CD4-positive, alpha-beta T cell treated with Interleukin-21 for 1 hour (primary cell): Measurements from ENCODE around the gene DMD.
"Not testable (repeated sequence)": the region's sequence is repeated elsewhere in the genome, so short reads cannot be mapped to it uniquely, and the experiment has no call there.

ENCODE experiments used
- DNase-seq: peaks from one replicate; pipeline ENCODE4 v3.0.0-alpha.2; 2020

Gene DMD

DNA sequence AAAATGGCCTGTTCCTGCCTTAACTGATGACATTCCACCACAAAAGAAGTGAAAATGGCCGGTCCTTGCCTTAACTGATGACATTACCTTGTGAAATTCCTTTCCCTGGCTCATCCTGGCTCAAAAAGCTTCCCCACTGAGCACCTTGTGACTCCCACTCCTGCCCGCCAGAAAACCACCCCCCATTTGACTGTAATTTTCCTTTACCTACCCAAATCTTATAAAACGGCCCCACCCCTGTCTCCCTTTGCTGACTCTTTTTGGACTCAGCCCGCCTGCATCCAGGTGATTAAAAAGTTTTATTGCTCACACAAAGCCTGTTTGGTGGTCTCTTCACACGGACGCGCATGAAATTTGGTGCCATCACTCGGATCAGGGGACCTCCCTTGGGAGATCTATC, 1833.5 kb downstream of the DMD start:
- DNase-seq = not testable (repeated sequence)

DNA sequence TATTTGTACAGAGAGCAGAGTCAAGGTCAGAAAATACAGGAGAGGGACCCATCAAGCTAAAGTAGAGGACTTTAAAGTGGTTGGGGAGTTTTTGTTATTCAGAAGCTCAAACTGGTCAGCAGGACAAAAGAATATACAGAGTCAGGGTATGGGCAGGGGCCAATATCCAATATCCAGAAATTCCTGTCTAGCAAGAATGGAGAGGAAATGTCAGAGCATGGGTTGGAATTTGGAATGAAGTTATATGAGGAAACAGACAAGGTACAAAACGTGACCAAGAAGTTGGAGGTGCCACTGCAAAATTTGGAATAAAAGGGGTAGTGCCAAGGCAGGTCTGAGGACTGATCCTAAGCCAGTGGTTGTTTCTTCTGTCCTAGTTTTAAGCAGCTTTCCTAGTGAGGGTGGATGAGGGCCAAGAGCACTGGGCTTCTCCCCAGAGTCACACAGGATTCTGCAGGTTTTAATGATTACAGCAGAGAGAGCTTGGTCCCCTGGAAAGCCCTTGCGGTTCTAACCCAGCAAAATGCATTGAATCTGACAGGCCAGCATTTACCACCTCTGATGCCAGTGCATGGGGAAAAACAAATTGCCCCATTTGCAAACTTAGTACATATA, 1834.8 kb downstream of the DMD start:
- DNase-seq = no peak

DNA sequence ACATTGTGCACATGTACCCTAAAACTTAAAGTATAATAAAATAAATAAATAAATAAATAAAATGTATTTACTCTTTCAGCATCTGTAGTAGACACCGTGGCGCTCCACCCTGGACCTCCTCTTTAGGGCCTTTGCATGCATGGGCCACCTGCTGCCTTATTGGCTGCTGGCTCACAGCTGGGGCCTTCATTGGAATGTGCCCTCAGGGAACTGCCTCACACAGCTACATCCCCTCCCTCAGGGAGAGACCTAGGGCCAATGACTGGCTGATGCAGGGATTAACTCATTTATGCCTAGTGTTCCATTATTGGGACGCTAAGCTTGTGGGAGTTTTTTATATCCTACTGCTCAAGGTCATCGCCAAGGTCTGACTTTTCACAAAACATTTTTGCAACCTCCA, 1836.6 kb downstream of the DMD start:
- DNase-seq = no peak

DNA sequence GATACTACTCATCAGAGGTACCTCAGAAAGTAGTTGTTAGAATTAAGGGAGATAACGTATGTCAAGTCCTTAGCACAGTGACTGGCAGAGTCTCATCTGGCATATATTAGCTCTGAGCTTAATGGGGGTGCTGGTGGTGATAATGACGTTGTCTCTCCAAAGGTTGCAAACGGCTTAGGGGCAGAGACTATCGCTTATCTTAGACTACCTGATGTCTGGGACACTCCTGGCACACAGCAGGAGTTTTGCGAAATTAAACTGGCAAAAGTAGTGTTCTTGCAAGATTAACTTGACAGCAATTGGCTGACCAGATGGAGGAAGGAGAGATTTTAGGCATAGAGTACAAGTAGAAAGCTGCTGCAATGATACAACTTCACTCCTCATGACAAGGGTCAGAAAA, 1839.4 kb downstream of the DMD start:
- no peak for DNase-seq

DNA sequence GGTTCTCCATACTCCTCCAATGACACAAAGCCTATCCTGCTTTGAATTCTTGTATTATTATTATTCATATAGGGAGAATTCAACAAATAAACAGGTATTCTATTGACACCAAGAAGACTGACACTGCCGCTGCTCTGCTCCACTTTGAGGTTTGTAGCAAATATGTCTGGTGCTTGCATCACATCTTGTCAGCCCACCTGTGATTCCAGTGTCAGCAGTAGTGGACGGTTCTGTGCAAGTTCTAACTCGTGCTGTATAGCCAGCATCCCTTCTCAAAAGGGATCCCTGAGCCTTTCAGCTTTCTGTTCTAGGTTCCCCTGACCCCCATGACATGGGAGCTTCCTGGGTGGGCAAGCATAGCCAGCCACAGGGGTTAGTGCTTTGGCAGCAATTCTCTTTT, 1843.5 kb downstream of the DMD start:
- no peak for DNase-seq

DNA sequence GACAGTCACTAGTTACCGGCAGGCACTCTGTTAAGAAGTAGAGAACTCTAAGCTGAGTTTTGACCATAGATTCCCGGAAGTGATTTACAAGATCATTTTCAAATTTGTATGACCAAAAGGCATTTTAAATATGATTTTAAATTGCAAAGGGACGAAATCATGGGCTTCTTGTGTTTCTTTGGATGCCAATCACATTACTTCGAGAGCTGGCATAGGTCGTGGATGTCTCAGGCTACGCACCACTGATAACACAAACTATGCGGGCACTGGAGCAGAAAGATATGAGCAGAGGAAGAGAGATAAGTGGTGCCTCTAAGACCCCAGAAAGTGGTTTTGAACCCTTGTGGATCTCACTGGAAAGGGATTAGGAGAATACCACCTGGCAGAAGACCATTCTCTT, 1845.3 kb downstream of the DMD start:
- no peak for DNase-seq

DNA sequence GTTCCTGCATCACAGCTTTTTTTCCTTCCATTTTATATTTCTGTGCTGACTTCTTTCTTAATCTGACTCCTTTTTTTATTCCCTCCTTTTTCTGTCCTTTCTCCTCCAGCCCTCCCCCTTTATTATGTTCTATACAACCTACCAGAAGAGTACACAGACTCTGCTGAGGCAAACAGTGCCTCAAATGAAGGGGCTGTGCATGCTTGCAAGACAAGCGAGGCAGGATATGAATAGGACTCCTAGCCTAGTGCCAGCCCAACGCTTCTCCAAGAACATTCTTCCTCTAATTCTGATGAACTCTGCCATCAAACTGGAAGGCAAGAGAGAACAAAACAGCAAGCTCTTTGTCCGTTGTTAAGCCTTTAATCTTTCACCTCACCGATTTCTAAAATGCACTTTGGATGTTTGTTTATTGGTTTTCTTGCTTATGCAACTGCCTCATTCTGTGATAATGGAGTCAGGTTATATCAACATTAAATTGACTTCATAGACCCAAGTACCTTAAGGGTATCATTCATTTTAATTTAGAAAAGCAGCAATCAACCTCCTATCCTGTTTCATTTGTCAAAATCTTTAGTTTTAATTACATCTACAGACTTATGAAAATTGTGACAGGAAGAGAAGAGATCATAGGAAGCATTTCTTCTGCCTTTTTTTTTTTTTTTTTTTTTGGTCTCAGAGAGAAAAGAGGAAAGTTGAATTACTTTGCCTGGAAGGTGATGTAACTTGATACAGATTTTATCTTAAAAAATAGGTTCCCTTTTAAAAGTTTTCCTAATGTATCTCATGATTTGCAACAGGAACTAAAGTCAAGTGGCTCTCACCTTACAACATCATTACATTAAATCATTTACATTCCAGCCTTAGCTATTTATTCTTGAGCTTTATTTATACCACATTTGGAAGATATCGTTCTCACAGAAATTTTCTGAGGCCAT, 1854.8 kb downstream of the DMD start:
- DNase-seq = no peak

DNA sequence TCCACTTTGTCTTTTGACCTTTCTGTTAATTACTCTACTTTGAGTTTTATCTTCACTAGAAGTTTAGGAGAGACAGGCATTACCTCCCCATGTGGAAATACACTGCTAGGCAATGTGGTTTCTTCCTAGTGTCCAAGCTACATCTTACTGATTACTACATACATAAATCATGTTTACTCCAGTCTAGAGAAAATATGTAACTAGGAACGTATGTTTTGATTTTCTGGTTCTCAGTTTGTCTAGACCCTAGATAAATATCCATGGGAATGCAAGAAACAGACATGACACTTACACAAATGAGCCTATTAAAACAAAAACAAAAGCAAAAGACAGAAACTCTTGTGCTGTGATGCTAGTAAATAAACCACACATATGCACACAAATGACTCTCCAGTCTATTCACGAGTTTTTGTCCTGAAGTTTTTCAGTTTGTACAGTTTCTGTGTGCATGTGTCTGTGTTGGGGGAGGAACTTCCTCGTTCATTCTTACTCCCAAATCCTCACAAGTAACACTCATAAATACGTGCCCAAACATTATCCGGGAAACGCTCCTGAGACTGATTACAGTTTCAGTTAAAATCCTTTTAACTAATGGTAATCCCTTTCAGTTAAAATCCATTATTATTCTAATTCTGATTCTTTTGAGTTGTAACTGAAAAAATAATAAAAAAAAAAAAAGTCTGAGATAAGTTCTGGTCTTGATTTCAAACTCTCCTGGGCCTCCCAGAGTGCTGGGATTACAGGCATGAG, 1856.0 kb downstream of the DMD start:
- DNase-seq = no peak

DNA sequence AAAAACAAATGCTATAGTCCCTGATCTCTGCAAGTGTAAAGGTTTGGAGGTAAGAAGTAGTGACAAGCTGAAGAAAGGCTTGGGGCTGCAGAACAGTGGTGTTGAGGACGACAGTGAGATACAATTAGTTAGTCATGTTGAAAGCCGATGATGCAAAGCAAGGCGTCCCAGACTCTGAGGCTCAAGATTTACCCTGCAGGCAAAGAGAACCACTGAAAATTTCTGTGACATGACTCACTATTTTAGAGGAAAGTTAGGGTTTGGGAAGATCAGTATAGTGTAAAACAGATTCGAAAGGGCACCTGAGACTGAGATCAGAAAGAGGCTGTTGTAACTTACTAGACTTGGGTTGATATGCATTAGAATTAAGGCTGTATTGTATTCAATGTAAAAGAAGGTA, 1858.3 kb downstream of the DMD start:
- DNase-seq = no peak

DNA sequence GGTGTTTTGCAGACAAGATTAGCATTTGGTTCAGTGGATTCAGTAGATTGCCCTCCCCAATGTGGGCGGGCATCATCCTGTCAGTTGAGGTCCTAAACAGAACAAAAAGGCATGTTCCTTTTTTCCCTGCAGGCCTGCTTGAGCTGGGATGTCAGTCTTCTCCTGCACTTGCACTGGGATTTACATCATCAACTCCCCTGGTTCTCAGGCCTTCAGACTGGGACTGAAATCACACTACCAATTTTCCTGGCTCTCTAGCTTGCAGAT, 1860.6 kb downstream of the DMD start:
- no peak for DNase-seq

DNA sequence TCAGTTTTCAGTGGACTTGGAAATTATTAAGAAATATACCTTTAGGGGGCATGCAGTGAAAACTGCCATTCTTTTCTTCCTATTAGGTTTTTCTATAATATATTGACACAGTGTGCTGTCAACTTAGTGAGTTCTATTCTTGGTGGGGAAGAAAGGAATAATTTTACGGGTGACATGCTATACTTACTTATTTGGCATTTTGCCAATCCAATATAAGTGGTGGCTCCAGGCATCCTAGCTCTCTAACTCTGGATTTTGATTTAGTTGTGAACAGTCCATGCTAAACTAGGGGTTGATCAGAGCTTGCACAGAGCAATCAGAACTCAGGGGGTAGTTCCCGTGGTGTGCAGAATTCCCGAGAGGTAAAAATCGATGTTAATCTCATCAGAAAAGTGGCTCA, 1861.8 kb downstream of the DMD start:
- no peak for DNase-seq

DNA sequence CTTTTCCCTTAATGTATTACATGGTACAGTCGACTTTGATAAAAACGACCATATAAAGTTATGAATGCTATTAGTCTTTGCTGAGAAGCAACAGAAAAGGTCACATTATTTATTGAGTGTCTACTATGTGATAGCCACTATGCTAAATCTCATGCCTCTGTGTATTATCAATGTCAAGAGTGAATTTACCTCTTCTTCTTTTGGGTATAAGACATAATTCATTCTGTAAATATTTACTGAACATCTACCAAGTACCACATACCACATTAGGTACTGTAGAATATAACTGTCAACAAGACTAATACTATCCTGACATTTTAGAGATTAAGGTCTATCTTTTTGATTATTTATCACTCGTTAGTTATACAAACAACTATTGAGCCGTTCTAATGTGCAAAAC, 1870.8 kb downstream of the DMD start:
- no peak for DNase-seq

DNA sequence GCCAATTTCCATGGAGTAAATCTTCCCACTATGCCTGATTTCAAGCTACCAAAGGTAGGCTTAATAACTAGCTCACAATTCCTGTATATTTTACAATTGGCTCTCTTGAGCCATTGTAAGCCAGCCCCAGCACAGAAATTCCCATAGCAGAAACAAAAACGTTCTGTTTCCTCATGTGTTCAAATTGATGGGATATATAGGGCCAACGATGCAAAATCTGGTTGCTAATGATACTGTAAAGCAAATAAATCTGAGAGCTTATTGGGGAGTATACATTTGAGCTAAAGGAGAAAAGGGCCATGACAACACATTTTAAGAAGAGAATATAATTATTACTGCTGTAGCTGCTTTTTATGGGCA, 1872.4 kb downstream of the DMD start:
- no peak for DNase-seq

DNA sequence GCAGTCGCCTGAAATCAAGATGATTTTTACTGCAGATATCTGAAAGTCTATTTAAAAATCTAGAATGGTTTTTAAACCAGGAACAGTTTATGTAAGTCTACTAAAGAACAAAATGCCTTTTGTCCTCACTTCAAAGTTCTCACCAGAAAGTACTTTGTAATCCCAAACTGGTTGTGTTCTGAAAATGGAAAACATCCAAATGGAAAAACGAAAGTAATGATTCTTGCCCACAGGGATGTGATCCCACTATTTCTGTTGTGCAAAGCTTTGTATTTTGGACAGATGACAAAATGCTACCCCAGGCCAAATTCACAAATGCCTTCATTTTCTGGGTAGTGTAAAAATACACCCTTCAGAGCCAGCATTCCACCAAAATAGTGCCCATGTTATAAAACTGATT, 1874.0 kb downstream of the DMD start:
- DNase-seq = no peak

DNA sequence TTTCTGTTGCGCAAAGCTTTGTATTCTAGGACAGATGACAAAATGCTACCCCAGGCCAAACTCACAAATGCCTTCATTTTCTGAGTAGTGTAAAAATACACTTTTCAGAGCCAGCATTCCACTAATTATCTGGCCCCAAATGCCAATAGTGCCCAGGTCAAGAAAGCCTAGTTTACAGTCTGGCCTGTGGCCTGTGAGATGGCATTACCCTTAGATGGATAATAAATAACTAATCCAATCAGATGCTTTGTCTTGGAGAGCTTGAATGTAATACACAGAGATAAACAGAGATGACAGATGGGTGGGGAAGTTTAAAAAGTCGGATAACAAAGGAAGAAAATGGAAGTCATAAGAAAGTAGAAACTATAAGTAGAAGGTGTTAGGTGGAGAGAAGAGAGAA, 1874.9 kb downstream of the DMD start:
- DNase-seq = no peak

DNA sequence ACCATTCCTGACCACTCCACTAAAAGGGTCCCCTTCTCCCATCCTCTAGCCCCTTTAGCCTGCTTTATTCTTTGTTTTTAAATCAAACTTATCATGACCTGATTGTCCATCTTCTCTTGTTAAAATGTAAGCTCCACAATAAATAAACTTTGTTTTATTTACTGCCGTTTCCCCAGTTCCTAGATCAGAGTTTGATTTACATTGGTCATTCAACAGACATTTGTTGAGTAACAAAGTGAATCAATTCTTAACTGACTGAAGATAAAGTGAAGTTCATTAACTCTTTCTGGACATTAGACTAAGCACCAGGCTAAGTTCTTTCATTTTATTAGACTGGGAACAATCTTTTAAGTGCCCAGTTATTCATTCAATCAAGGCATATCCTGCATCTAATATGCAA, 1876.4 kb downstream of the DMD start:
- no peak for DNase-seq

DNA sequence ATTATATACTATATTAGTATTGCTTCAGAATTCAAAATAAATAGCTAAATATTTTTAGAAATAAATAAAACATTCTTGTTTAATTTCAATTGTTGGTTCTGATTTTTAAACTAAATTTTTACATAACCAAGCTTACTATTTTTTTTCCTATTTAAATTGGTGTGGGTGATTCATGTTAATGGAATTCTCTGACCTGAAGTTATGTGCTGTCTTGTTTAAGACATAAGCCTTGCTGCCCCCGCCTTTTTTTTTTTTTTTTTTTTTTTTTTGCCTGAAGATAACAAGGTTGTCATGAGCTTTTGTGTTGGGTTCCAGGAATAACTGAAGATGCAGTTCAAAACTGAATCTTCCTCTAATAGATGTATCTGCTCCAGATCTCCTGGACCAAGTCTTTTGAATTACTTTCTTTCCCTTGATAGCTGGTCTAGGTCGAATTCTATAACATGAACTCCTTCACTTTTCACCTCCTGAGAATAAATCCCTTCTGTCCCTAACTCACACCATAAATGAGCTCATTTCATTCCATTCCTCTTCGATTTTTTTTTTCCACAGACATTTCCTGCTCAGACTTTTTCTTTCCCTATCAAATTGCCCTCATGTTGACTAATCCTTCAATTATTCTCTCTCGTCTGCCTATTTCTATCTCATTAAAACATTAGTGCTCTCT, 1878.1 kb downstream of the DMD start:
- no peak for DNase-seq

DNA sequence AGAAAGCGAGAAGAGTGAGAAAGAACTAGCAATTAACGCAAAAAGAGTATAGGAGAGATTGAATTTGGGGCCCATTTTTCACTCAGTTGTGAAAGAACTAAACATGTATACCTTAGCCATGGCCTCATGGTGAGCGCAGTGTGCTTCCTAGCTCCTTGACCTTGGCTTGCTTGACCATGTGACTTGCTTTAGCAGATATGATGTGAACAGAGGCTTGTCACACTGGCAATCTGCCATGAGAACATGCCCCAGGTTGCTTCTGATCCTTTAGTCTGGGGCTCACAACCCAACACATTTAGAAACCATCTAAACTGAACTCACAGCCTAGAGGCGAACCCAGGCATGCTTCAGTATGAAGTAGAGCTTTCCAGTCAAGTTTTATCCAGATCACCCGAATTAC, 1879.4 kb downstream of the DMD start:
- DNase-seq = no peak

DNA sequence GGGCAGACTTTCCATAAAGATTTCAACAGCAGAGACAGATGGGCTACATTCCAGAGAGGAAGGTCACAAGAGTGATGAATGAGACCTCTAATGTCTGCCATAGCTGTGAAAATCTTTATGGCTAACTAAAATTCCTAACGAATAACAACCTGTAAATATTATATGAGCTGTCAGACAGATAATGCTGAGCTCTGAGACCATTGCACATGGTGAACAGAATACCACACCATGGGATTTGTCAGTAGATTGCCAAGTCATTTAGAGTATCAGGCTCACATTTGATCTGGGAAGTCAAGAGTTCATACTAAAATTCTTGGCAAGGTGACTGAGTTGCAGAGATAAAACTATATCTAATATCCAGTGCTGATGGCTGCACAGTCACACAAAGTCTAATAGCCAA, 1880.3 kb downstream of the DMD start:
- no peak for DNase-seq

DNA sequence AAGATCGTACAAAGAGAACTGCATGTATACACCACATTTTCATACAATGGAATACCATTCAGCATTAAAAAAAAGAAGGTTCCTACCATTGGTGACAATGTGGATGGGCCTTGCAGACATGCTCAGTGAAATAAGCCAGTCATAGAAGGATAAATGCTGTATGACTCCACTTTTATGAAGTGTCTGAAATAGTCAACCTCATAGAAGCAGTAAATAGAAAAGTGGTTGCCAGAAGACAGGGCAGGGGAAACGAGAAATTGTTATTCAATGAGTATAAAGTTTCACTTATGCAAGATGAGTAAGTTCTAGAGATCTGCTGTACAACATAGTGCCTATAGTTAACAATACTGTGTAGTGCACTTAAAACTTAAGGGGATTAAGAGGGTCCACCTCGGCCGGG, 1882.1 kb downstream of the DMD start:
- no peak for DNase-seq

DNA sequence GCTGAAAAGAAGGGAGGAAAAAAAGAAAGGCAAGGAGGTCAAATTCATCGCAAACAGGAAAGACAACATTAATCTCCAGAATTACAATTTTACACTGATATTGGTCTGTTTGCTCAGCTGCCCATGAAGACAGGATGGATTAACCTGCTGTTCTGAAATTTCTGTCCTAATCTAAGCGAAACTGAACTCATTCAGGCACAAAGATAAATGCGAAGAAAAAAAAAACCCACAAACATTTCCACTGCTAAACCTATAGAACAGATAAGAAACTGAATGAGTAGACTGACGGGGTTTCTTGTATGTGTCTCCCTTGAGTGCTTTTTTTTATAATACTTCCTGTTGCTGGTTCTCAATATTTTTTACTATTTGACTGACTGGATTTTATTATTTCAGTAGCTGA, 1887.7 kb downstream of the DMD start:
- DNase-seq = no peak

DNA sequence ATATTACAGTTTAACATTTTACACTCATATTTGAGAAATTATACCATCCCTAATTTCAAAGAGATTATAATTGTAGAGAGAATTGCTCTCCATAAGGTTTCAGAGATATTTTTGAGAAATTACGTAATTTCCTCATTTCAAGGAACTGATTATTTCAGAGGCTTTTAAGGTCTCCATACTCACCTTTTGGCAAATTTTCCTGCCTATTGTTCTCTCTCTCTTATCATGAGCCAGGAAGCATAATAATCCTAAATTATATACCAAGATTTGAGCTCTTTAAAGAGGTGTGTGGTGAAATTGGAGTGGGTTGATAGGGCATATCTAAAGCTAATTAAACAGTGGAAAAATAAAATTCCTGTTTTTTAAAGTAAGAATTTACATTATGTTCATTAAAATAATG, 1890.6 kb downstream of the DMD start:
- DNase-seq = no peak

DNA sequence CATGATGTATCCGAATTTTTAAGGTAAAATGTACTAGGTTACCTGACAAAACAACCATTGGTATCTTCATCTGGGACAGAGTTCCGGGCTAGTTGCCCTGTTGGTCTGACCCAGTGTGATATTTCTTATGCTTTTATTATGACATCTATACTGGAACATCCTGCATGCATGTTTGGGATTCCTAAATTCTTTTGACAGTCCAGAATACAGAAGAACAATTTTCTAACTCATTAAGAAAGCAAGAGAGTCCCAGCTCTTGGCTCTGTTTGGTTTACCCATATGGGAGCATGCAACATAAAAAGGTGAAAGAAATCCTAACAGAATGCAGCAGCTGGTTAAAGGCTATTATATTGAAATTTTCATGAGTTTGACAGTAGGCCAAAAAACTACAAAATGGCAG, 1891.8 kb downstream of the DMD start:
- DNase-seq = no peak

DNA sequence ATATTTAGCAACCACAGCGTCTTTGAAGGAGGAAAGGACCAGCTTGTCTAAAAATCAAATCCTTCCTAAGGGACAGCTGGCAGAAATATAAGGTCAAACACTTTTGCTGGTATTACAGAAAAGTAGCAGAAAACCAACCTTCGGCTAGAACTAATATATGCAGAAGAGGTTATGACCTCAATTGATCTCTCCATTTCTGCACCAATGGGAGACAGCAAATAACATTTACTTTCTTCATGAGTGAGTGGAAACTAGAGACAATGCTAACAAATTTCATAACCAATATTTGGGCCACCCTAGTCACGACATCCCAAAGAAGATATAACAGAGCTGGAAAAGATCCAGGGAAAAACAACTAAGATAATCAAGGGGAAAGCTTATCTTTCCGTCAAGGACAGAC, 1892.5 kb downstream of the DMD start:
- DNase-seq = no peak
